ENCODE measurements around the gene BIN2. TPM values are rescaled to one million over a fixed set of nuclear protein-coding genes. Genes with fewer than 3 reads are reported as not detected.

BIN2 gene
- total and polyA plus RNA-seq, 4 donors = 5.6 to 8.4 (median 6.6) TPM

DNA sequence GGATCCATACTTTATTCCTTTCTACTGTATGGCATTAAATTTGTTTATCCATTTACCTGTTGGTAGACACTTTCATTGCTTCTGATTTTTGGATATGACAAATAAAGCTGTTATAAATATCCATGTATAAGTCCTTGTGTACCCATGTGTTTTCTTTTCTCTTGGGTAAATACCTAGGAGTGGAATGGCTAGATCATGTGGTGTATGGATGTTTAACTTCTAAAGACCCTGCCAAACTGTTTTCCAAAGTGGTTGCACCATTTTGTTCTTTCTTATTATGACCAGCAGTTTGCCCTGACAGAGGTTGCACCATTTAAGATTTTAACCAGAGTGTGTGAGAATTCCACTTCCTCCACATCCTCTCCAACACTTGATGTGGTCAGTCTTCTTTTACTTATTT lies 91.3 kb downstream of the BIN2 start:
- H3K4me1 ChIP-seq (ENCODE audit: control insufficient read depth, insufficient read depth, low read length) = no peaks in the 10 kb centered on the region
- H3K36me3 ChIP-seq (ENCODE audit: control insufficient read depth, insufficient read depth, low read length) = no peaks in the 10 kb centered on the region
- no peak overlapping the region for H3K27ac ChIP-seq (ENCODE audit: low read depth, low read length)
- no peak for DNase-seq (ENCODE audit: low read depth in 4 of 6, low spot score in 6 of 6)
- no peaks in the 10 kb centered on the region for H3K9me3 ChIP-seq (ENCODE audit: control insufficient read depth, insufficient read depth, low read length)
- no peak overlapping the region for H3K4me3 ChIP-seq (ENCODE audit: low read depth, low read length)
- H3K27me3 ChIP-seq (ENCODE audit: control insufficient read depth, insufficient read depth, low read length) = no peaks in the 10 kb centered on the region

Other genes with a start within 250 kb of the BIN2 start
- gene CSRNP2, start 240.6 kb downstream of the BIN2 start, total RNA-seq = 10 to 100 TPM; 30.9 to 41.6 TPM
- gene CSRNP2, start 240.6 kb downstream of the BIN2 start, polyA plus RNA-seq (ENCODE audit: insufficient read length in 2 of 2) = 10 to 100 TPM; 53.4 to 61.1 TPM
- gene TFCP2, start 151.0 kb downstream of the BIN2 start, total RNA-seq = 10 to 100 TPM; 23.2 to 23.7 TPM
- 10 to 100 TPM; 49.1 to 50.6 TPM for gene TFCP2, start 151.0 kb downstream of the BIN2 start, polyA plus RNA-seq (ENCODE audit: insufficient read length in 2 of 2)
- 1 to 10 TPM; 8.8 to 9.1 TPM for gene POU6F1, start 106.1 kb downstream of the BIN2 start, total RNA-seq
- 10 to 100 TPM; 33.5 to 44.2 TPM for gene POU6F1, start 106.1 kb downstream of the BIN2 start, polyA plus RNA-seq (ENCODE audit: insufficient read length in 2 of 2)
- gene DAZAP2, start 85.3 kb downstream of the BIN2 start, total RNA-seq = 100 to 1,000 TPM in 1 of 2 donors, 10 to 100 TPM in 1; 69.4 to 124 TPM
- gene DAZAP2, start 85.3 kb downstream of the BIN2 start, polyA plus RNA-seq (ENCODE audit: insufficient read length in 2 of 2) = 100 to 1,000 TPM; 169 to 199 TPM
- gene SMAGP, start 53.8 kb downstream of the BIN2 start, total RNA-seq = 10 to 100 TPM in 1 of 2 donors, 1 to 10 TPM in 1; 5.1 to 17.6 TPM
- 1 to 10 TPM; 6.0 to 8.3 TPM for gene SMAGP, start 53.8 kb downstream of the BIN2 start, polyA plus RNA-seq (ENCODE audit: insufficient read length in 2 of 2)
- not detected for gene CELA1, start 22.5 kb upstream of the BIN2 start, total RNA-seq
- not detected for gene CELA1, start 22.5 kb upstream of the BIN2 start, polyA plus RNA-seq (ENCODE audit: insufficient read length in 2 of 2)
- 1 to 10 TPM; 1.2 to 5.0 TPM for gene GALNT6, start 67.2 kb upstream of the BIN2 start, total RNA-seq
- gene GALNT6, start 67.2 kb upstream of the BIN2 start, polyA plus RNA-seq (ENCODE audit: insufficient read length in 2 of 2) = under 1 TPM; 0.80 to 0.82 TPM
- 10 to 100 TPM; 10.9 to 30.0 TPM for gene SLC4A8, start 100.7 kb upstream of the BIN2 start, total RNA-seq
- 10 to 100 TPM; 18.0 to 23.8 TPM for gene SLC4A8, start 100.7 kb upstream of the BIN2 start, polyA plus RNA-seq (ENCODE audit: insufficient read length in 2 of 2)

Measured in spinal cord (tissue), 9 donors.